Stromal cell of bone marrow (primary cell): ENCODE data around the gene NANOGP8.
A peak's percentile ranks its signal among the peaks of the same experiment; 100 is the strongest.

ENCODE experiments used
- DNase-seq: peaks from one replicate; pipeline ENCODE4 v3.0.0-alpha.2; 2012; ENCODE audit warnings: low read depth

The NANOGP8 gene

DNA sequence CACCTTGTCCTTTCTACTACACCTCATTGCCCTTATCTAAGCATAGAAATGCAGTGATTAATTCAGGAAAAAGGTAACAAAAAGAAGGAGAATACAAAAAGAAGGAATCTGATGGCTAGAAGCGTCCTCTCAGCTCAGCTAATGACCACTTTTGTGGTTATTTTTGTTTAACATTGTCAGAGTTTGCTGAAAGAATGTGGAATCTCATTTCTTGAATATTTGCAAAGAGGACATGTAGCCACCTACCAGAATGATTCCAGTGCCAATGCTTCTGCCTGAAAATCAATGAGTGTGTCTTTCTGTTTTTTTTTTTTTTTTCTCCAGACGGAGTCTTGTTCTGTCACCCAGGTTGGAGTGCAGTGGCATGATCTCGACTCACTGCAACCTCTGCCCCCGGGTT is 24.5 kb downstream of the NANOGP8 start:
- no peak for DNase-seq

- DNase-seq, result no peak
Measured at GRCh38 chr15:35058534-35059054, 26.5 kb downstream of the NANOGP8 start.

GRCh38 chr15:35055416-35056105 is 29.5 kb downstream of the NANOGP8 start:
- no peak for DNase-seq

DNA sequence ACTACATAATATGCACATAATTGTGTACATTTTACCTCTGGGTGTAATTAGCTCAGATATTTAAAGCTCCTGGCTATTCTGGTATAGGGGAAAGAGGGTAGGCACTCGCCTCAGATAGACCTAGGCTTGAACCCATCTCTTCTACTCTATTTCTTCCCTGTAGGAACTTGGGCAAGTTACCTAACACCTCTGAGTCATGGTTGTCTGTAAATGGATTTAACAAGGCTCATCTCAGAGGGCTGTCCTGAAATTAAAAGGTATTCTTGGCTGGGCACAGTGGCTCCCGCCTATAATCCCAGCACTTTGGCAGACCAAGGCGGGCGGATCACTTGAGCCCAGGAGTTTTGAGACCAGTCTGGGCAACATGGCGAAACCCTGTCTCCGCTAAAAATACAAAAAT is 30.7 kb downstream of the NANOGP8 start:
- no peak for DNase-seq

DNA sequence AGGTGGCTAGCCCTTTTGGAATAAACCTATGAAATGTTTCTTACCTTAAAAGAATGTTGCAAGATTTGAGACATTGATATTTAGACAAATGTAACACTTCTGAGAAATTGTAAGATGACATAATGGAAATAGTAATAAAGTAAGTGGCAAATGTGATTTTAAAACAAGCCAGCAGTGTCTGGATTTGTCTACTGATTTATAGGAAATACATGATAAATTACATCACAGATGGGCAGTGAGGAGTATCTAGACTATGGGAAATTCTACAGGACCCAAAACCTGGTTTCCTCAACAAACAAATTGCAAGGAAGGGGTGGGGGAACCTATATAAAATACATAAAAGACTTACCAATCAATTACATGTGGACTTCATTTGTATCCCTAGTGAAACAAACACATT is 37.1 kb downstream of the NANOGP8 start:
- no peak for DNase-seq

DNA sequence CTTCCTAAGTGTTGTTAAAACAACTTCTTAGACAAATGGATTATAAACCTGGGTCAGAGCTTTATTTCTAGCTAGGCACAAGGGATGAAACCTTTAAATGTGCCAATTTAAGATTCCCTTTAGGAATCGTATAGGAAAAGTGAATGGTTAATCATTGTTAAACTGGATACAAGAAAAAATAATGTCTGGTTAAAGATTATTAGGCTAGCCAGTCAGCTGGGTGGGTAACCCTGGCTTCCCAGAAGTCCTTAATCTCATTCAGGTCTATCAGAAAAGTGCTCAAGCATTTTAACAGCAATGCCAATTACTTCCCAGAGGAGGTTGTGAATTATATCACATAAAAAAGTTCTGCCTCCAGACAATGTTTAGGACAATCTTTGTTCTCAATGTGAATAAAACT is 37.6 kb downstream of the NANOGP8 start:
- no peak for DNase-seq

DNA sequence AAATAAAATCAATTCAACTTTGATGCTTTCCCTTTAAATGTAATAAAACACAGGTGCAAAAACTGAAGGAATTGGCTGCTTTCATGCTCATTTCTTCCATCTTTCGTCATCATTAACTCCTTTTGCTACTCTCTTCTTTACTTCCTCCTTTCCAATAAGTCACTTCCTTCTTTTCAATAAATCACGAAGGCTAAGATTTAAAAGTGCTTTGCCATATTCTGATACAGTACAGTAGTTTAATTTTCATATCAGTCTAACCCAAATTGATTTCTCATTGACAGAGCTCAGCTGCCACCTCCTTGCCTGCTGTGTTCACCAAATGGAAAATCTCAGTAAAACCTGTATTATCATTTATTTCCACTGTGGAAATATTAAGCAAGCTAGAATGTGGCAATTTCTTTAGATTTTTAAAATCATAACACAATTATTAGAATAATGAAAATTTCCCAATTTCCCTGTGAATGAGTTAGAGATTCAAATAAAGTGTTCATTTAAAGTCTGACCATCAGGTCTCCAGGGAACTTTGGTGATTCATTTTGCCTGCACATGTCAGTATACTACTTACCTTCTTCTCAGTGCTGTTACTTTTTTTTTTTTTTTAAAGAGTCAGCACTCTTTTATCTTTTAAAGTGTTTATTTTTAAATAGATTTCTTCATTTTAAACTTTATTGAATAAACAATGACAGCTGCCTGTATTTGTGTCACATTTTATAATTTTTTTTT is 41.6 kb downstream of the NANOGP8 start:
- peak; percentile 37 for DNase-seq

GRCh38 chr15:35040339-35041255 is 44.5 kb downstream of the NANOGP8 start:
- DNase-seq, result no peak

DNA sequence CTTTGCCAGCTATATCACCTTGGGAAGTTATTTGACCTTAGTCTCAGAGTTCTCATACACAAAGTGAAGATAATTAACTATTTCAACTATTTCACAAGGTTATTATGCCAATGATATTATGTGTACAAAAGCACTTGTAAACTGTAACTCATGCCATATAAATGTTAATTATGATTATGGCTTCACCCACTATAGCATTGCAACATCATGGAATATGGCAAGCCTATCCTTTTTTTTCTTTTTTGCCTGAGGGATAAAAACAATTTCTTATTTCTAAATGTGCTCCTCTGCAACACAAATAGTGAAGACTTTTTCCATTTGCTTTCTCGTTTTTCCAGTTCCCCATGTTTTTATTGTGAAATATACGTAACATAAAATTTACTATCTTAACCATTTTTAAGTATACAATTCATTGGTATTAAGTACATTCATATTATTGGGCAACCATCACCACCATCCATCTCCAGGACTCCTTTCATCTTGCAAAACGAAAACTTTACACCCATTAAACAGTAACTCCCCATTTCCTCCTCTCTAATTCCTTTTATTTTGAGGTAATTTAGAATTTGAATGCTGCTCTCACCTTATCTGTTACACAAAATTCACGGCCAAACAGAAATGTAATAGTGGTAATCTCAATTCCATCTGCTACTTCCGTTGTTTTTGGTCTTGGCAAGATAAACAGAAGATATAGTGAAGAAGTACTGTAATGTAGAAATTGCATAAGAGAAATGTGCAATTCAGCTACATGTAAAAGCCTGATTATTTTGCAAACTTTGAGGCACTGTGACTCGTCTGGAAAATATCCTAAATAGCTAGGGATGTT is 46.3 kb downstream of the NANOGP8 start:
- DNase-seq, result no peak
